ENCODE data around the gene SFMBT1.

SFMBT1 gene

DNA sequence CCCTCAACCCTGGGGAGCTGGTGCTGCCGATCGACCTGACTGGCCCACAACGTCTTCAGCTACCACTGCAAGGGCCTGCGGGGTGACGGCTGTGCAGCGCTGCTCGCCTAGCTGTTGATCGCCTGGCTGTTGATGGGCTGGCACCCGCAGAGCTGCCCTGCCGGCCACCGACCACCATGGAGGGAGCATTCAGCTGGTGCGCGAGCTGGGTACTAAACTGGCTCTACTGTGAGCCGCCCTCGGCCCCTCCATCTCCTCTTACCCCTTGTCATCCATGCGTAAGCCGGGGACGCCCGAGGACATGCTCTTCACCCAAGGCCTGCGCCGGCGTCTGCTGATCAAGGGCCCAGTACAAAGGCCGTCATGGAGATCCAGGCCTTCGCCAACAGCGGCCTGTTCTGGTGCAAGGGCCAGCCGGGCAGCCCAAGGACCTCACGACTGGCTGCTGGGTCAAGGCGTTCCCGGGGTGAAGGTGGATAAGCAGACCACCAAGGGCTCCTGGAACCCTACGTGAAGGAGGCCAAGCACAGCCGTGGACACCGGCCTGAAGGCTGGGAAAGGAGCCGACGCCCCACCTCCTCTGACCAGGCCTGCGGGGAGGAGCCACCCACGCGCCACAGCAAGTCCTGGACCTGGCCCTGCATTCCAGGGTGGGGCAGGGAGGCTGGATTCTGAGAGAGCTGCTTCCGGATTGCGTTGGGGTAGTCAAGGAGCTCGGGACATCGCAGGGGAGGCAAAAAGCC is 46.9 kb downstream of the SFMBT1 start:
- Mint-ChIP-seq H3K36me3 (peaks cover 3% of the 10 kb centered on the region), H3K9me3 (no peaks in the 10 kb centered on the region), H3K27ac (no peak overlapping the region), H3K27me3 (no peaks in the 10 kb centered on the region), H3K4me1 (peaks cover 20% of the 10 kb centered on the region), H3K4me3 (no peak overlapping the region)

DNA sequence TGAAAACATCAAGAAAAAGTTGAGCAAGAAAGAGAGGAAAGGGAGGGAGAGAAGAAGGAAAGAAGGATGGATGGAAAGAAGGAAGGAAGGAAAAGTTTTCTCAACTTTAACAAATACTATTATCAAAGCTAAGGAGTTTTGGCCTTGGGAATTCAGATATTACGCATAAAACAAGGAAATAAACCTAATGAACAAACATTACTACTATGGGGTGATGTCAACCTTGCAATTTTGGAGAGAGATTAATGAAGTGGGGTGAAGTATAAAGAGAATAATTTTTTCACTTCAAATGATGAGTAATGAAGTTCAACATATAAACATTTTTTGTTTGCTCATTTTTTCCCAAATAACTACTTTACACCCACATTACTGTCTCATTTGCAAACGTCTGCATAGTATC is 55.2 kb downstream of the SFMBT1 start:
- H3K9me3 Mint-ChIP-seq, result no peaks in the 10 kb centered on the region
- H3K4me3 Mint-ChIP-seq, result peak overlapping the region; percentile 39
- peaks cover 53% of the 10 kb centered on the region for H3K4me1 Mint-ChIP-seq
- H3K27me3 Mint-ChIP-seq, result no peaks in the 10 kb centered on the region
- H3K36me3 Mint-ChIP-seq, result no peaks in the 10 kb centered on the region
- H3K27ac Mint-ChIP-seq, result peak overlapping the region; percentile 23

DNA sequence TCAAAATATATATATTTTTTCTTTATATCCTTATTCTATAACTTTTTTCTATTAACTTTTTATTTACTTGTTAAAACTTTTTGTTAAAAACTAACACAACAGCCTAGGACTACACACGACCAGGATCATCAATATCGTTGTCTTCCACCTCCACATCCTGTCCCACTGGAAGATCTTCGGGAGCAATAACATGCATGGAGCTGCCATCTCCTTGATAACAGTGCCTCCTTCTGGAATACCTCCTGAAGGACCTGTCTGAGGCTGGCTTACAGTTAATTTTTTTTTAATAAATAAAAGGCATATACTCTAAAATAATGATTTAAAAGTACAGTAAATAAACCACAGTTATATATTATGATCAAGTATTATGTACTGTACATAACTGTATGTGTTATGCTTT is 58.9 kb downstream of the SFMBT1 start:
- Mint-ChIP-seq H3K4me1 (peaks cover 65% of the 10 kb centered on the region), H3K27me3 (no peaks in the 10 kb centered on the region), H3K36me3 (no peaks in the 10 kb centered on the region), H3K4me3 (no peak overlapping the region), H3K9me3 (no peaks in the 10 kb centered on the region), H3K27ac (no peak overlapping the region)

DNA sequence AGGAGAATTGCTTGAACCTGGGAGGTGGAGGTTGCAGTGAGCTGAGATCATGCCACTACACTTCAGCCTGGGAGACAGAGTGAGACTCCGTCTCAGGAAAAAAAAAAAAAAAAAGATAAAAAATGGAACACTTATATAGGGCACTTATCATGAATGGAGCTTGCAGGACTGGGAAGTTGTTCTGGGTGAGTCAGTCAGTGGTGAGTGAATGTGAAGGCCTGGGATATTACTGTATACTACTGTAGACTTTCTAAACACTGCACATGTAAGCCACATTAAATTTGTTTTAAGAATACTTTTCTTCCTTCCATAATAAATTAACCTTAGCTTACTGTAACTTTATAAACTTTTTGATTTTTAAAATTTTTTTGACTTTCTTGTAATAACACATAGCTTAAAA is 59.8 kb downstream of the SFMBT1 start:
- Mint-ChIP-seq H3K4me1 (peaks cover 60% of the 10 kb centered on the region), H3K27ac (no peak overlapping the region), H3K27me3 (no peaks in the 10 kb centered on the region), H3K36me3 (no peaks in the 10 kb centered on the region), H3K9me3 (no peaks in the 10 kb centered on the region), H3K4me3 (no peak overlapping the region)

DNA sequence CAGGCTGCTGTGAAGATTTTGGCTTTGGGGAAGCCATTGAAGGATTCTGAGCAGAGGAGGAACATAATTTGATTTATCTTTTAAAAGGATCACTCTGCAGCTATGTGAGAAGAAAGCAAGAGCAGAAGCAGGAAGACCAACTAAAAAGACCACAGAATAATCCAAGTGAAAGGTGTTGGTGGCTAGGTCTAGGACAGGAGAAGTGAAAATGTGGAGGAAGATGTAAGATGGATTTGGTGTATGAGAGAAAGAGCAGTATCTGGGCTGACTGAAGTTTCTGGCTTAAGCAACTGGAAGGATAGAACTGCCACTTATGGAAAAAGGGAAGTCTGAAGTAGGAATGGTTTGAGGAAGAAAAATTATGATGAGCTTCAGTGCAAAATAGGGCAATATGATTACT is 62.0 kb downstream of the SFMBT1 start:
- Mint-ChIP-seq H3K36me3 (peaks cover 2% of the 10 kb centered on the region), H3K4me1 (peaks cover 46% of the 10 kb centered on the region), H3K9me3 (no peaks in the 10 kb centered on the region), H3K27ac (peak overlapping the region; percentile 91), H3K27me3 (no peaks in the 10 kb centered on the region), H3K4me3 (peak overlapping the region; percentile 69)

DNA sequence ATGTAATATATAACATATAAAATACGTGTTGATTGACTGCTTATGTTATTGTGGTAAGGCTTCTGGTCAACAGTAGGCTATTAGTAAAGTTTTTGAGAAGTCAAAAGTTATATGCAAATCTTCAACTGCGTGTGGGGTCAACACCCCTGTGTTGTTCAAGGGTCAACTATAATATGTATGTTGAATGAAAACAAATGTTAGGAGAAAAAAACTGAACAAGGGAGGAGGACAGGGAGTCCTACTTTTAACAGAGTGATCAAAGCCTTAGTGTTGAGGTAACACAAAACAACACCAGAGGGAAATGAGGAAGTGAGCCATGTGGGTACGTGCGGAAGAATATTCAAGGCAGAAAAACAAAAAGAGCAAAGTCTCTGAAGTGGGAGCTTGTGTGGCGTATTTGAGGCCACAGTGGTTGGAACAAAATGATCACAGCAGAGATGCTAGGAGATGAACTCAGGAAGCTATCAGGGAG is 62.5 kb downstream of the SFMBT1 start:
- peaks cover 2% of the 10 kb centered on the region for H3K36me3 Mint-ChIP-seq
- H3K4me1 Mint-ChIP-seq, result peaks cover 46% of the 10 kb centered on the region
- H3K27ac Mint-ChIP-seq, result peak overlapping the region; percentile 91
- H3K27me3 Mint-ChIP-seq, result no peaks in the 10 kb centered on the region
- no peaks in the 10 kb centered on the region for H3K9me3 Mint-ChIP-seq
- peak overlapping the region; percentile 69 for H3K4me3 Mint-ChIP-seq

DNA sequence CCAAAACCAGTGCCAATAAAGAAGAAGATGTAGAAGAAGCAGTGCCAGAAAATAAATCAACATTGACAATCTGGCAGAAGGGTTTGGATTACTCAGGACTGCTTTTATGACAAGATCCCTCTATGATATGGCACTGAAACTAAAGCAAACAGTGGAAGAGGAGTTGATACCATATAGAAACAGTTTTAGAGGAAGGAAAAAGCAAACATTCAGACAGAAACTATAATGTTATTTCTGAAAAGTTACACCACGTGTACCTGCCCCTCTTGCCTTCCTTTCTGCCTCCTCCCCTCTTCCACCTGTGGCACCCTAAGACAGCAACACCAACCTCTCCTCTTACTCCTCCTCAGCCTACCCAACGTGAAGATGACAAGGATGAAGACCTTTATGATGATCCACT is 63.0 kb downstream of the SFMBT1 start:
- Mint-ChIP-seq H3K27ac (peak overlapping the region; percentile 79), H3K9me3 (no peaks in the 10 kb centered on the region), H3K4me1 (peaks cover 50% of the 10 kb centered on the region), H3K36me3 (peaks cover 2% of the 10 kb centered on the region), H3K27me3 (no peaks in the 10 kb centered on the region), H3K4me3 (peak overlapping the region; percentile 23)

DNA sequence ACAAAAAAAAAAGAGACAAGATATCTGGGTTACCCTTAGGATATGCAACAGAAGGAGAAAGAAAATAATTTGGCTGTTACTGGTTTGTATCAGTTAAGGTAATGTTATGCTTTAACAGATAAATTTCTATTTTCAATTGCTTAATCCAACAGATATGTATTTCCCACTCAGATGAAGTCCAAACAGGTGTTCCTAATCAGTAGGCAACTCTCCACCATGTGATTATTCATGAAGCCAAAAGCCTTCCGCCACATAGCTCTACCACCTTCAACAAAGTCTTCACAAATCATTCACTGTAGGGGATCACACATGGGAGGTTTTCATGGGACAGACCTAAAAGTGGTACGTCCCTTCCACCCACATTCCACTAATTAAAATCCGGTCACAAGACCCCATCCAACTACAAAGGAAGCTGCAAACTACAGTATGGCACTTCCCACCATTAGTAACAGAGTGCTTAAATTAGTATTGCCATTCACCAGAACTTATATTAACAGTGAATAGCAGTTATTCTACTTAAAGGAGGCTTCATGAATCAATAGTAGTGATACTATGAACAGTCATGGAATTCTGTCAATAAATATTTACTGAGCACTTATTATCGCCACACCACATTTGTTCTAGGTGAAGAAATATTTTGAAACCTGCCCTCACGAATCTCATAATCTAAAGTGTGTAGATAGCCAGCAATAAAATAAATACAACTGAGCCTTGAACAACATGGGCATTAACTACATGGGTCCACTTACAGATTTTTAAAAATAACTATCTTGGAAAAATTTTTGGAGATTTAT is 66.5 kb downstream of the SFMBT1 start:
- no peaks in the 10 kb centered on the region for H3K9me3 Mint-ChIP-seq
- peaks cover 2% of the 10 kb centered on the region for H3K36me3 Mint-ChIP-seq
- peaks cover 52% of the 10 kb centered on the region for H3K4me1 Mint-ChIP-seq
- H3K27ac Mint-ChIP-seq, result no peak overlapping the region
- H3K27me3 Mint-ChIP-seq, result no peaks in the 10 kb centered on the region
- no peak overlapping the region for H3K4me3 Mint-ChIP-seq

DNA sequence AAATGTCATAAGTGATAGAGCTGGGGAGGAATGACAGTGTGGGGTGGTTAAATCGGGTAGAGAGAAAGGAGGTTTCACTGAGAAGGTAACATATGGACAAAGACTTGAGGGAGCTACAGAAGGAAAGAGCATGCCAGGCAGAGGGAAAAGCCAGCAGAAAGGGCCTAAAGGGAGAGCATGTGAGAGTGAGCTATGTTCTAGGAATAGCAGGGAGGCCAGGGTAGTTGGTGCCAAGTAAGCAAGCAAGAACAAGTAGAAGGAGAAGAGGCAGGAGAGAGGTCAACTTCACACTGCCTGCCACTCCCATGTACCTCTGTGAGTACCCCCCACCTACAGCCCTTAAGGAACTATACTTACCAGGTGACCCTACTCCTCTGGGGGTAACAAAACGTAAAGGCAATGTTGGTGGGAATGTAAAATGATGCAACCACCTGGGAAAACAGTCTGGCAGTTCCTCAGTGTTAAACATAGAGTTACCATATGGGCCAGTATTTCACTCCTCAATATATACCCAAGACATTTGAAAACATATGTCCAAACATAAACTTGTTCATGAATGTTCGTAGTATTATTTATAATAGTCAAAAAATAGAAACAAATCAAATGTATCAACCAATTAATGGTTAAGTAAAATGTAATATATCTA is 67.6 kb downstream of the SFMBT1 start:
- Mint-ChIP-seq H3K27ac (no peak overlapping the region), H3K9me3 (no peaks in the 10 kb centered on the region), H3K36me3 (peaks cover 2% of the 10 kb centered on the region), H3K4me1 (peaks cover 49% of the 10 kb centered on the region), H3K4me3 (no peak overlapping the region), H3K27me3 (no peaks in the 10 kb centered on the region)

DNA sequence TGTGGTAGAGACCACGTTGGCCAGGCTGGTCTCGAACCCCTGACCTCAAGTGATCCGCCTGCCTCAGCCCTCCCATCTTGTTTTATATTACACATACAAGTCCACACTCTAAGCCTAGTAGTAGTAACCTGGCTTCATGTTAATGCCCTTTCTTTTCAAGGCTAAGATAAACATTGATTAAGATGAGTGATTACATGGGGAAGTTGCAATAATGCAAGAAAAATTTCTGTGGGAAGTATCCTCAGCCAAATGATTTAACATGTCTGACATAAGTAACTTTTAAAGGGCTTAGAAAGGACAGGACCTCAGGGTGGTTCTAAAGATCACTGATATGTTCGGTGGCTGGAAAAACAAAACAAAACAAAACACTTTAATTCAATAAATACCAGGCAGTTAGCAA is 72.1 kb downstream of the SFMBT1 start:
- Mint-ChIP-seq H3K9me3 (no peaks in the 10 kb centered on the region), H3K36me3 (peaks cover 2% of the 10 kb centered on the region), H3K4me3 (no peak overlapping the region), H3K27ac (no peak overlapping the region), H3K27me3 (no peaks in the 10 kb centered on the region), H3K4me1 (peaks cover 44% of the 10 kb centered on the region)

DNA sequence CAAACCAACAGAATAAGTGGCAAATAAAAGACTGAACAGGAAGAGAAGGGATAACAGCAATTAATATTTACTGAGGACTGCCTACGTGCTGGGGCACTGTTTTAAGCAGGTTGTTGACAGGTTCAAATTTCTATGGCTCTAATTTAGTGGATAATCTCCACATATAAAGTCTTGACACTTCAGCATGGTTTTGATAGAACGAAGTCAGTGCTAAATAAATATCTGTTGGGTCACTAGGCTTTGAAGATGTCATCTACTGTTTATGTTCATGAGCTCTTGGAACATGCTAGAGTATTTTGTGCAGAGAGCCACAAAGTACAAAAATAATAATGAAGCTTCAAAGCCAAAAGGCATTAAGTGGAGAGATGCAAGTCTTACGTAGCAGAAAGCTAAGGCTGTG is 74.0 kb downstream of the SFMBT1 start:
- H3K9me3 Mint-ChIP-seq, result no peaks in the 10 kb centered on the region
- peaks cover 8% of the 10 kb centered on the region for H3K36me3 Mint-ChIP-seq
- H3K4me3 Mint-ChIP-seq, result no peak overlapping the region
- peaks cover 43% of the 10 kb centered on the region for H3K4me1 Mint-ChIP-seq
- H3K27ac Mint-ChIP-seq, result peak overlapping the region; percentile 56
- no peaks in the 10 kb centered on the region for H3K27me3 Mint-ChIP-seq

DNA sequence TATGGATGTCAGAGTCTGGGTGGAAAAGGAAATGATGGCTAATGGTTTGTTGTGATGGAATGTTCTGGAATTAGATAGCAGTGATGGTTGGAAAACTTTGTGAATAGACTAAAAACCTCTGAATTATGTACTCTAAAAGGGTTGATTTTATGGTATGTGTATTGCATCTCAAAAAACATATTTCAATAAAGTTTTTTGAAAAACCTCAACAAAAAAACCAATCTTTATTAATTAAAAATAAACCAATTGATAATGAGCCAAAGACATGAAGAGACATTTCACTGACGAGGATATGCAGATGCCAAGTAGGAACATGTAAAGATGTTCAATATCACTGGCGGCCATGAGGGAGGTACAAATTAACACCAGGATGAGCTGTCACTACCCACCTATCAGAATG is 78.5 kb downstream of the SFMBT1 start:
- no peaks in the 10 kb centered on the region for H3K9me3 Mint-ChIP-seq
- H3K27ac Mint-ChIP-seq, result no peak overlapping the region
- peaks cover 38% of the 10 kb centered on the region for H3K4me1 Mint-ChIP-seq
- peaks cover 15% of the 10 kb centered on the region for H3K36me3 Mint-ChIP-seq
- no peak overlapping the region for H3K4me3 Mint-ChIP-seq
- H3K27me3 Mint-ChIP-seq, result no peaks in the 10 kb centered on the region

DNA sequence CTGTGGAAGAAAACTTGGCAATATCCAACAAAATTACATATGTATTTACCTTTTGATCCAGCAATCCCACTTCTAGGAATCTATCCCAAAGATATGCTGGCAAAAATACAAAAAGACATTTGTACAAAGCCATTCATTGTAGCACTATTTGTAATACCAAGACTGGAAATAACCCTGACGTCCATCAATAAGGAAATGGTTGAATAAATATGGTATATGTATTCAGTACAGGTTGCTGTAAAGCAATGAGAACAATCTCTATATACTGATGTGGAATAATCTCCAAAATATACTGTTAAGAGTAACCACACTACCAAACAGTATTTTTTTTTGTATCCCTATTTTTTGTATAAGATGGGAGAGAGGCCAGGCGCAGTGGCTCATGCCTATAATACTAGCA is 83.7 kb downstream of the SFMBT1 start:
- H3K27ac Mint-ChIP-seq, result no peak overlapping the region
- peaks cover 41% of the 10 kb centered on the region for H3K4me1 Mint-ChIP-seq
- H3K9me3 Mint-ChIP-seq, result no peaks in the 10 kb centered on the region
- H3K4me3 Mint-ChIP-seq, result no peak overlapping the region
- no peaks in the 10 kb centered on the region for H3K27me3 Mint-ChIP-seq
- H3K36me3 Mint-ChIP-seq, result peaks cover 18% of the 10 kb centered on the region

DNA sequence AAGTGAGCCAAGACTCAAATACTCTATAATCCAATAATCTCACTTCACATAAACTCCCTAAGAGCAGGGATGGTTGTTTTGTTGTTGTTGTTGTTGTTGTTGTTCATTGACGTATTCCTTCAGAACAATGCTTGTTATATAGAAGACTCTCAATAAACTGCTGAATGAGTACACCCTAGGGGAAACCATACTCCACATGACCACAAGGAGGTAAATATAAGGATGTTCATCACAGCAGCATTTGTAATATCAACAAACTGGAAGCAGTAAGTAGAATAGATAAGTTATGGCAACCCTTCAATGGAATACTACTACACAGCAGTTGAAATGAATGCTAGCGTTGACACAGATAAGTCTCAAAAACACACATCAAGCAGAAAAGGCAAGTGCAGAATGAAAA is 86.1 kb downstream of the SFMBT1 start:
- Mint-ChIP-seq H3K4me1 (peaks cover 48% of the 10 kb centered on the region), H3K36me3 (peaks cover 18% of the 10 kb centered on the region), H3K27ac (no peak overlapping the region), H3K9me3 (no peaks in the 10 kb centered on the region), H3K4me3 (no peak overlapping the region), H3K27me3 (no peaks in the 10 kb centered on the region)

DNA sequence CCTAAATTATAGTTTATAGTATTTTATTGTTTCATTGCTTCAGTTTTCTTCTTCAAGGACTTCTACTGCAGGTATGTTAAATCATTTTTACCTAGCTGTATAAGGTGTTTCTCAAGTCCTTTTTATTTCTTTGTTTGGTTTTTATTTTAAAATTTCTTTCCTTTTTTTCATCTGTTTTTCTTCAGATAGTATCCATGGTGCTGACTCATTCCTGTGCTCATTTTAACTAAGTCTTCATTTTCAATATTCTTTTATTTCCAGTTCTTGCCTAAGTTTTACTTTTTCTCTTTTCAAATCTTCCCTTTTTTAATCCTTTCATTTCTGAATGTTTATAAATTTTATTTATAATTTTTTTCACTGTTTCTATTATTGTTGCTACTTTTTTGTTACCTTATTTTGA is 106.3 kb downstream of the SFMBT1 start:
- no peaks in the 10 kb centered on the region for H3K9me3 Mint-ChIP-seq
- H3K27me3 Mint-ChIP-seq, result no peaks in the 10 kb centered on the region
- H3K36me3 Mint-ChIP-seq, result peaks cover 7% of the 10 kb centered on the region
- H3K27ac Mint-ChIP-seq, result peak overlapping the region; percentile 59
- no peak overlapping the region for H3K4me3 Mint-ChIP-seq
- H3K4me1 Mint-ChIP-seq, result peaks cover 14% of the 10 kb centered on the region

Data from activated naive CD4-positive, alpha-beta T cell treated with anti-CD3 and anti-CD28 coated beads, Interleukin-2, amount 50 U/mL, for 24 hours (primary cell).